Measurements from ENCODE around the gene LLGL1.

LLGL1 gene

DNA sequence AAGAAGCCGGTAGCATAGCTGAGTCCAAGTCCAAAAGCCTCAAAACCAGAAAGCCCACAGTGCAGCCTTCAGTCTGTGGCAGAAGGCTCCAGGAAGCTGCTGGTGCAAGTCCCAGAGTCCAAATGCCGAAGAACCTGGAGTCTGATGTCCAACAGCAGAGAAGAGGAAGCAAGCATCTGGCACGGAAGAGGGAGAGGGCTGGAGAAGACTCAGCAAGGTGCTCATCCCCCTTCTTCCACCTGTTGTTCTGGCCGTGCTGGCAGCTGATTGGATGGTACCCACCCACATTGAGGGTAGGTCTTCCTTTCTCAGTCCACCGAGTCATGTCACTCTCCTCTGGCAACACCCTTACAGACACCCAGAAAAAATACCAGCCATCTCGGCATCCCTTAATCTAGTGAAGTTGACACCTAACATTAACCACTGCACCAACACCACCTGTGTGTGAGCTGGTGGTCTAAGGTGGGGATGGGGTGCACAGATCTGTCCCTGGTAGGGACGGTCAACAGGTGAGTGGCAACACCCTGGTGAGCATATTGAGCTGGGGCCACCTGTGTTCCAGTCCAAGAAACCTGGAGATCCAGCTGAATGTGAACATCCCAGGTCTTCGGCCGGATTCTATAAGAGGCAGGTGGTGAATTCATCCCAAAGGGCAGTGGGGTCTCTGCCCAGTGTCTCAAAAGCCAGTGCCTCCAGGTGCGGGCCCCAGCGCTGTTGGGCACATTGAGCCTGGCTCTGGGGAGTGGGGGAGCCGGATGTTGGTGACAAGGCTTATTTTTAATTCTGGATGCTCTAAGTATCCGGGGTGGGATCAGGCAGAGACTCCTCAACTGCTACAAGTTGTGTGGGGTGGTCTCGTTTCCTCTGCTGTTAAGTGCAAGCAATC is 44.9 kb downstream of the LLGL1 start:
- peaks cover 6% of the 10 kb centered on the region for H3K36me3 ChIP-seq (ENCODE audit: control insufficient read depth, insufficient read depth, low read length)
- no peaks in the 10 kb centered on the region for H3K4me1 ChIP-seq (ENCODE audit: control insufficient read depth, insufficient read depth, low read length)
- no peak overlapping the region for H3K9ac ChIP-seq (ENCODE audit: low read length)

DNA sequence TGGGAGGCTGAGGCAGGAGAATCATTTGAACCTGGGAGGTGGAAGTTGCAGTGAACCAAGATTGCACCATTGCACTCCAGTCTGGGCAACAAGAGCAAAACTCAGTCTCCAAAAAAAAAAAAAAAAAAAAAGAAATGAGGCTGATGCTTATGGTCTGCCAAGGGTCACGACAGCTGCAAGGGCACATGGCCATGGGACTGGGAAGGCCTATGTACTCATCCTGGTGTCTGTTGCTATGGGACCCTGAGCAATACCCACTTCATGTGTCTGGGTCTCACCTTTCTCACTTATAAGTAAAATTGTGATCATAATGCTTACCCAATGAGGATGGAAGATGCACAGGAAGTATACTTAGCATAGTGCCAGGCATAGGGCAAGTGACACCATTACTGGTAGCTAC is 51.6 kb downstream of the LLGL1 start:
- Histone ChIP-seq H3K27me3 (ENCODE audit: control insufficient read depth, insufficient read depth, low read length) (no peaks in the 10 kb centered on the region), H3K9me3 (ENCODE audit: control insufficient read depth, low read length) (no peaks in the 10 kb centered on the region), H3K36me3 (ENCODE audit: control insufficient read depth, insufficient read depth, low read length) (peaks cover 10% of the 10 kb centered on the region), H3K4me3 (ENCODE audit: low read length) (no peak overlapping the region), H3K4me1 (ENCODE audit: control insufficient read depth, insufficient read depth, low read length) (no peaks in the 10 kb centered on the region), H3K9ac (ENCODE audit: low read length) (no peak overlapping the region)

More for the DNA sequence above, 44.9 kb downstream of the LLGL1 start:
- Histone ChIP-seq H3K4me3 (ENCODE audit: low read length) (no peak overlapping the region), H3K9me3 (ENCODE audit: control insufficient read depth, low read length) (no peaks in the 10 kb centered on the region), H3K27me3 (ENCODE audit: control insufficient read depth, insufficient read depth, low read length) (no peaks in the 10 kb centered on the region)

DNA sequence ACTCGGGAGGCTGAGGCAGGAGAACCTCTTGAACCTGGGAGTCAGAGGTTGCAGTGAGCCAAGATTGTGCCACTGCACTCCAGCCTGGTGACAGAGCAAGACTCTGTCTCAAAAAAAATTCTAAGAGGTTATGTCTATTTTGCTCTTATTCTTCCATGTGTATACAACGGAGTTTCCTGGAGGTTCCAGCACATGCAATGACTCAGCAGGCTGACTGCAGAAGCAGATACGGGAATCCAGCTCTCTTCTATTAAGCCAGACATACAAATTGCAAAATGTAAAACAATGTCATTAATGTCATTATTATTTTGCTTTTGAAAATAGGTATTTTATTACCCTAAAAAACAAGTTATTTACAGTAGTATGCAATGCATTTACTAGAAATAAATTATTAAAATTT is 53.4 kb downstream of the LLGL1 start:
- Histone ChIP-seq H3K4me1 (ENCODE audit: control insufficient read depth, insufficient read depth, low read length) (no peaks in the 10 kb centered on the region), H3K9ac (ENCODE audit: low read length) (no peak overlapping the region), H3K36me3 (ENCODE audit: control insufficient read depth, insufficient read depth, low read length) (peaks cover 18% of the 10 kb centered on the region), H3K9me3 (ENCODE audit: control insufficient read depth, low read length) (no peaks in the 10 kb centered on the region), H3K27me3 (ENCODE audit: control insufficient read depth, insufficient read depth, low read length) (no peaks in the 10 kb centered on the region), H3K4me3 (ENCODE audit: low read length) (no peak overlapping the region)

DNA sequence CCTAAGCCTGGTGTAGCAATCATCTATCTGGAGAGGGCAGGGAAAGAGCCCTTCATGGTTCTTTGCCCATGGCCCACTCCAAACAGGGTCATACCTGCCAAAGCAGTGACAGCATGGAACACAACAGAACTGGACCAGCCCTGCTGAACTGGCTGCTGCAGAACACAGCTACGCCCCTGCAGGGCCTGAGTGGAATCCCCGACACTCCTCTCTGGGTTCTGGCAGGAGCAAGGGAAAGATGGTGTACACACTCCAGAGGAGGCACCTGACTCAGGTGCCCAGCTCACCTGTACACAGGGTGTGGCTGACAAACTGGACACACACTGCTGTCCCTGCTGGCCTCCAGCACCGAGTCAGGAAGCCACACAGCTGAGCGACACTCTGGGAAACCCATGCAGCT is 54.8 kb downstream of the LLGL1 start:
- H3K4me1 ChIP-seq (ENCODE audit: control insufficient read depth, insufficient read depth, low read length): no peaks in the 10 kb centered on the region
- H3K9ac ChIP-seq (ENCODE audit: low read length): no peak overlapping the region
- H3K4me3 ChIP-seq (ENCODE audit: low read length): no peak overlapping the region
- no peaks in the 10 kb centered on the region for H3K9me3 ChIP-seq (ENCODE audit: control insufficient read depth, low read length)
- peaks cover 12% of the 10 kb centered on the region for H3K36me3 ChIP-seq (ENCODE audit: control insufficient read depth, insufficient read depth, low read length)
- no peaks in the 10 kb centered on the region for H3K27me3 ChIP-seq (ENCODE audit: control insufficient read depth, insufficient read depth, low read length)

DNA sequence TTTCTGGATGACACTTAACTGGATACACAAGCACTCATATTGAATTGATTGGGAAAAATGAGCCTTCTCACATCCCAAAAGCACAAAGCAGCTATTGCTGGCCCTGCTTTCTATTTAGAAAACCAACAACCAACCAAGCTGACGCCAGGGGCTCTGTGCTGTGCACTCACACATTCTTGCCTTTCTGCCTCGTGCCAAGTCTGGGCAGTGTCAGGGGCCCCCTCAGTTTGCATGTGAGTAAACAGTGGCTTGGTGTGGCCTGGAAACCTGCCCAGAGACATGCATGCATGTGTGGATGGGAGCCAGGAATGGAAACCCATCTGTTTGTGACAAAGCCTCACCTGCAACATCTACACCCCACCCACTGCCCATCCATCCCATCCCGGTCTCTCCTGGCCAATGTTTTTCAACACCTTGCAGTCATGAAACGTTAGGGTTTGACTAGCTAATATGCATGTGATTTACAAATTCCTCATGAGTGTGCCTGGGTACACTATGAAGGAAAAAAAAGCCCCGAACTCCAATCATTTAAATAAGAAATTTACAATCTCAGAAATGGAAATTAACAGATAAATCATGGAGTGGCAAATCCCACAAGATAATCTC is 55.4 kb downstream of the LLGL1 start:
- Histone ChIP-seq H3K4me1 (ENCODE audit: control insufficient read depth, insufficient read depth, low read length) (no peaks in the 10 kb centered on the region), H3K27me3 (ENCODE audit: control insufficient read depth, insufficient read depth, low read length) (no peaks in the 10 kb centered on the region), H3K36me3 (ENCODE audit: control insufficient read depth, insufficient read depth, low read length) (peaks cover 12% of the 10 kb centered on the region), H3K9ac (ENCODE audit: low read length) (no peak overlapping the region), H3K9me3 (ENCODE audit: control insufficient read depth, low read length) (no peaks in the 10 kb centered on the region), H3K4me3 (ENCODE audit: low read length) (no peak overlapping the region)

DNA sequence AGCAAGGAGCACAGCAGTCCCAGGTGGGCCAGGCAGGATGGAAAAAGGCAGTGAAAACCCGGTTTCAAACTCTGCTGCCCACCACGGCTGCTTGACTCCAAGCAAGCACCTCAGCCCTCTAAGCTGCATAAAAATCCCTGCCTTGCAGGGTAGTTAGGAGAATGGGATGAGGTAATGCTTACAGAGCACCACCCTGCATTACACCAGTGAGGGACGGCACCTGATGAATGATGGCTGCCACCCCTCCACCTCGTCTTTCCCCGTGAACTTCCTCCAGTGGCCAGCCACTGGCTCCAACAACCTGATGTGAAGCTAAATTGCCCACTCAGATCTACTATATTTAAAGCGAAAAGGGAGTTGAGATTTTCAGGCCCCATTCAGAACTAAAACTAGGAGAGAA is 56.4 kb downstream of the LLGL1 start:
- Histone ChIP-seq H3K9me3 (ENCODE audit: control insufficient read depth, low read length) (no peaks in the 10 kb centered on the region), H3K36me3 (ENCODE audit: control insufficient read depth, insufficient read depth, low read length) (peaks cover 12% of the 10 kb centered on the region), H3K4me1 (ENCODE audit: control insufficient read depth, insufficient read depth, low read length) (no peaks in the 10 kb centered on the region), H3K4me3 (ENCODE audit: low read length) (no peak overlapping the region), H3K9ac (ENCODE audit: low read length) (no peak overlapping the region), H3K27me3 (ENCODE audit: control insufficient read depth, insufficient read depth, low read length) (no peaks in the 10 kb centered on the region)

DNA sequence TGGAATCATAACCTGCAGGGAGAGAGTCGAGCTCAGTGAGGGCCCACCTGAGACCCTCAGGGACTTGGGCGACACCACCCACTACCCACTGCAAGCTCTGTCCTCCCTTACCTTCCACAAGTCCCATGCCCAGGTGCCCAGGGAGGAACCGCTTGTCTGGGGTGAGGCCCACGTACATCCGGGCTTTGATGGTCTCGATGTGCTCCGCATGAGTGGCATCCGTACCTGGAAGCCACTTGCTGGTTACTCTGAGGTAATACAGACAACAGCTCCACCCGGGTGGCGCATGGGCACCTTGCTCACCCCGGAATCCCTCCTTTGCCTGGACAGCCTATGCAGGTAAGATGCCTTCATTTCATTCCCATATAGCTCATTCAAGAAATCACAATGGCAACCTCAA is 59.9 kb downstream of the LLGL1 start:
- no peak overlapping the region for H3K9ac ChIP-seq (ENCODE audit: low read length)
- H3K4me3 ChIP-seq (ENCODE audit: low read length): no peak overlapping the region
- no peaks in the 10 kb centered on the region for H3K9me3 ChIP-seq (ENCODE audit: control insufficient read depth, low read length)
- H3K27me3 ChIP-seq (ENCODE audit: control insufficient read depth, insufficient read depth, low read length): no peaks in the 10 kb centered on the region
- peaks cover 9% of the 10 kb centered on the region for H3K36me3 ChIP-seq (ENCODE audit: control insufficient read depth, insufficient read depth, low read length)
- H3K4me1 ChIP-seq (ENCODE audit: control insufficient read depth, insufficient read depth, low read length): no peaks in the 10 kb centered on the region

DNA sequence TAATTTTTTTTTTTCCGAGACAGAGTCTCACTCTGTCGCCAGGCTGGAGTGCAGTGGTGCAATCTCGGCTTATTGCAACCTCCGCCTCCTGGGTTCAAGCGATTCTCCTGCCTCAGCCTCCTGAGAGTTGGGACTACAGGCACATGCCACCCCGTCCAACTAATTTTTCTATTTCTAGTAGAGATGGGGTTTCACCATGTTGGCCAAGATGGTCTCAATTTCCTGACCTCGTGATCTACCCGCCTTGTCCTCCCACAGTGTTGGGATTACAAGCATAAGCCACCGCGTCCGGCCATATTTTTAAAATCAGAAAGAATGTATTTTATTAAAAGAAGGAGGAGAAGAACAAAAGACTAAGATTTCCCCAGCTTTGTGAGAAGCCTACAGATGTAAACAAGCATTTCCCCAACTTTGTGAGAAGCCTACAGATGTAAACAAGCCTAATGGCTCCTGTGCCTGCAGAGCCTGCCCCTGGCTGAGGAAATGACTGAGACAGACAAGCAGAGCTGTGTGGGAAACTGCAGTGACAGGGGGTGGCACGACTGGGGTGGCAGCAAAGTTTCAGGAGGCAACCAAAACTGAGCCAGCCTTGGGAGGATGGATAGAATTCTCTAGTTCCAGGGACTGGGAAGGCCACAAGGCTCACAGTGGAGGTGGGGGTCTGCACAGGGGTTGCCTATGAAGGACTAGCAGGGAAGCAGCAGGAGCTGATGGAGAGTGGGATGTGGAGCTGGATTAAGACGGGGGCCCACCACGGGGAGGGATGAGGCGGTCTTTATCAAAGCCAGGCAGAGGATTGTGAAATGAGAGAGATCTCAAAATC is 66.5 kb downstream of the LLGL1 start:
- Histone ChIP-seq H3K9me3 (ENCODE audit: control insufficient read depth, low read length) (no peaks in the 10 kb centered on the region), H3K4me3 (ENCODE audit: low read length) (no peak overlapping the region), H3K4me1 (ENCODE audit: control insufficient read depth, insufficient read depth, low read length) (no peaks in the 10 kb centered on the region), H3K9ac (ENCODE audit: low read length) (no peak overlapping the region), H3K36me3 (ENCODE audit: control insufficient read depth, insufficient read depth, low read length) (peaks cover 7% of the 10 kb centered on the region), H3K27me3 (ENCODE audit: control insufficient read depth, insufficient read depth, low read length) (no peaks in the 10 kb centered on the region)

All from mucosa of stomach (tissue), 1 donor.